GM12872 (cell line): ENCODE data around the gene RIN3.

ENCODE experiments used
- CTCF ChIP-seq: IDR thresholded peaks from 3 replicates; pipeline ENCODE4 v1.5.1; 2011; ENCODE audit warnings: low read depth, mild to moderate bottlenecking, low read length, moderate library complexity; ENCODE audit not compliant: insufficient read depth

The RIN3 gene

GRCh38 chr14:92726135-92726932, 212.8 kb downstream of the RIN3 start:
- no peak for TF ChIP-seq CTCF

DNA sequence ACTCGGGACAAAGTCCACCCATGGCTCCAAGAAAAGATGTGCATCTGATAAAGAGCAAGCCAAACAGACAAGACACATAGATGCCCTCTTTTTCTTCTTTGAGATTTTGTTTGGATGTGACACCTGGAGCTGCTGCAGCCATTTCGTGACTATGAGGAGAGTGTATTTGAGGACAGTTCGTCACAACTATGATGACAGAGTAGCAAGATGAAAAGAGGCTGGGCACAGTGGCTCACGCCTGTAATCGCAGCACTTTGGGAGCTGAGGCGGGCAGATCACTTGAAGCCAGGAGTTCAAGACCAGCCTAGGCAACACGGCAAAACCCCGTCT, 213.3 kb downstream of the RIN3 start:
- no peak for TF ChIP-seq CTCF

- TF ChIP-seq CTCF, result no peak
Measured at GRCh38 chr14:92728759-92729364, 215.3 kb downstream of the RIN3 start.

- TF ChIP-seq CTCF, result no peak
Measured at GRCh38 chr14:92729634-92730358, 216.2 kb downstream of the RIN3 start.

DNA sequence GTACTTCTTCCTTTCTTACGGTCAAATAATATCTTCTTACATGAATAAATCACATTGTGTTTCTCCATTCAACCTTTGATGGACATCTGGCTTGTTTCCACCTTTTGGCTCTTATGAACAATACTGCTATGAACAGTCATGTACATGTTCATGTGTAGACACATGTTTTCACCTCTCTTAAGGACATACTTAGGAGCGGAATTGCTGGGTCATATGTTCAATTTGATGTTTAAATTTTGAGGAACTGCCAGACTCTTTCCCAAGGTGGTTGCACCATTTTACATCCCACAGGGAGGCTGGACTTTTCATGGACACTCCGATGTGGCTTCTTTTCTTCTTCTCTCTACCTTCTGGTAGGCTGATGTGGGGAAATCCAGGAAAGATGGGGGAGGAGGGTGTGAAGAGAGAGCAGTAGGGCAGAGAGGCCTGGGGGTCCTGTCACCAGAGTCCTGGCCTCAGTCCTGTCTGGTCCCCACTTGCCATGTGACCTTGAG, 218.1 kb downstream of the RIN3 start:
- TF ChIP-seq CTCF, result no peak

GRCh38 chr14:92733007-92733406, 219.4 kb downstream of the RIN3 start:
- no peak for TF ChIP-seq CTCF

DNA sequence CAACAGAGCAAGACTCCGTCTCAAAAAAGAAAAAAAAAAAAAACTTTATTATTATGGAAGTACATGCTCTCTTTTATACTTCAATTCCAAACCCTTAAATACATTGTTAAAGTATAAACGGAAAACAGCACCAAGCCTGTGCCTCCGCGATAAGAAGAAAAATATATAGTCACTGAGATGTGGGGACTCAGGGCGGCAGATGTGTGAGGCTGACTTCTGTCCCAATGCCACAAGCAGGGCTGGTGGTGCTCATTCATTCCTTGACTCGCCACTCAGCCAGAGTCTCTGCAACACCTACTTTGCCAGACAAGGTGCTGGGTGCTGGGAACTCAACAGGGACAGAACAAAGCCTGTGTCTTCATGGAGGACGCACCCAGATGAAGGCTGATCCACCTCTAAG, 221.0 kb downstream of the RIN3 start:
- TF ChIP-seq CTCF, result no peak
